Gastrocnemius medialis (tissue), 4 donors: ENCODE data around the gene CRYBG3. TPM values are rescaled to one million over a fixed set of nuclear protein-coding genes. Genes with fewer than 3 reads are reported as not detected.

Experiments
- ATAC-seq, 2 donors: fragments of 150-250 bp; one replicate each; pipeline ENCODE4 v1.9.1; 2016
- DNase-seq, 2 donors: peaks; one replicate each; pipeline ENCODE4 v3.0.0-alpha.2; 2019
- H3K27ac ChIP-seq, 4 donors: fragments of 200-600 bp; sonication (generic); 1 replicate in 1 of 4; 2 replicates in 3 of 4; pipeline ENCODE4 v1.5.1; 2016 to 2018; ENCODE audit warnings: mild to moderate bottlenecking in 2 of 4, moderate library complexity in 1 of 4
- H3K27me3 ChIP-seq, 3 donors: fragments of 200-600 bp; sonication (generic) in 2 of 3; 1 replicate in 1 of 3; 2 replicates in 2 of 3; pipeline versions ENCODE4 v1.5.1 to v1.6.0; 2016 to 2019; ENCODE audit warnings: mild to moderate bottlenecking in 1 of 3, moderate library complexity in 1 of 3
- H3K36me3 ChIP-seq, 2 donors: fragments of 200-600 bp; sonication (generic) in 1 of 2; one replicate each; pipeline ENCODE4 v1.5.1; 2017 to 2018
- H3K4me1 ChIP-seq, 2 donors: fragments of 200-600 bp; sonication (generic) in 1 of 2; one replicate each; pipeline ENCODE4 v1.5.1; 2016 to 2017; ENCODE audit warnings: mild to moderate bottlenecking in 2 of 2
- H3K4me3 ChIP-seq, 4 donors: fragments of 200-600 bp; sonication (generic) in 3 of 4; 1 replicate in 1 of 4; 2 replicates in 3 of 4; pipeline ENCODE4 v1.5.1; 2016 to 2019; ENCODE audit warnings: mild to moderate bottlenecking in 2 of 4
- H3K9me3 ChIP-seq, 3 donors: fragments of 200-600 bp; sonication (generic) in 2 of 3; 1 replicate in 1 of 3; 2 replicates in 2 of 3; pipeline ENCODE4 v1.5.1; 2016 to 2019
- CTCF ChIP-seq, 5 experiments: fragments of 450-650 bp in 3 of 5; fragments of 200-600 bp in 2 of 5; sonication (generic) in 2 of 5; IDR thresholded peaks in 4 of 5; conservative IDR thresholded peaks in 1 of 5; 1 replicate in 4 of 5; 2 replicates in 1 of 5; pipeline ENCODE4 v1.5.1; 2016 to 2019; ENCODE audit warnings: antibody characterized with exemption in 5 of 5, mild to moderate bottlenecking in 3 of 5, moderate library complexity in 3 of 5
- POLR2A ChIP-seq, 2 donors: fragments of 450-650 bp; IDR thresholded peaks; one replicate each; pipeline ENCODE4 v1.6.1; 2017; ENCODE audit warnings: antibody characterized with exemption in 2 of 2, mild to moderate bottlenecking in 2 of 2, moderate library complexity in 2 of 2
- in situ Hi-C, 4 donors: fragments of 200-750 bp; cut with MboI; loops; one replicate each; pipeline versions ENCODE4 v1.15.0 to v1.8.0; 2017; ENCODE audit warnings: low sequenced_read_pairs in 4 of 4
- intact Hi-C: fragments of 100-400 bp; cut with DNase I; formaldehyde crosslinking; loops from one replicate; pipeline ENCODE4 v1.15.1; 2023; ENCODE audit warnings: low total_unique reads
- total RNA-seq, 4 donors: library from RNA; depleted of rRNA; stranded (reverse); fragments of >200 nt; gene quantifications; one replicate each; pipeline versions ENCODE4 v1.1.0 to v1.2.3, GENCODE V29; 2016

Gene CRYBG3
- total RNA-seq, 4 donors from 2014 or later = 23.0 to 47.3 (median 24.8) TPM

- Histone ChIP-seq H3K27me3 (no peaks in the 10 kb centered on the region), H3K9me3 (no peaks in the 10 kb centered on the region), H3K4me3 (no peak overlapping the region), H3K36me3 (no peaks in the 10 kb centered on the region), H3K27ac (no peak overlapping the region), H3K4me1 (no peaks in the 10 kb centered on the region)
- in situ Hi-C loops = no loop called here
- DNase-seq (no peak), ATAC-seq (no peak)
- no peak for TF ChIP-seq POLR2A (IDR thresholded peaks at IDR 0.05)
- TF ChIP-seq CTCF (IDR thresholded peaks at IDR 0.05 in 4 of 5, conservative IDR thresholded peaks at IDR 0.05 in 1 of 5) = no peak
- intact Hi-C loops = no loop called here
Measured at GRCh38 chr3:97991293-97991682, 169.5 kb downstream of the CRYBG3 start.

GRCh38 chr3:97992547-97993173, 170.8 kb downstream of the CRYBG3 start:
- H3K27me3 ChIP-seq = no peaks in the 10 kb centered on the region
- TF ChIP-seq POLR2A (IDR thresholded peaks at IDR 0.05) = no peak
- TF ChIP-seq CTCF (IDR thresholded peaks at IDR 0.05 in 4 of 5, conservative IDR thresholded peaks at IDR 0.05 in 1 of 5) = no peak
- ATAC-seq = no peak
- H3K4me1 ChIP-seq = no peaks in the 10 kb centered on the region
- no peak overlapping the region for H3K27ac ChIP-seq
- intact Hi-C loops (no loop called here), in situ Hi-C loops (no loop called here)
- DNase-seq = no peak
- no peaks in the 10 kb centered on the region for H3K9me3 ChIP-seq
- H3K4me3 ChIP-seq = no peak overlapping the region
- no peaks in the 10 kb centered on the region for H3K36me3 ChIP-seq

GRCh38 chr3:97993526-97993925, 171.7 kb downstream of the CRYBG3 start:
- Histone ChIP-seq H3K27me3 (no peaks in the 10 kb centered on the region), H3K9me3 (no peaks in the 10 kb centered on the region), H3K4me3 (no peak overlapping the region), H3K27ac (no peak overlapping the region), H3K4me1 (no peaks in the 10 kb centered on the region), H3K36me3 (no peaks in the 10 kb centered on the region)
- intact Hi-C loops (no loop called here), in situ Hi-C loops (no loop called here)
- no peak for TF ChIP-seq POLR2A (IDR thresholded peaks at IDR 0.05)
- TF ChIP-seq CTCF (IDR thresholded peaks at IDR 0.05 in 4 of 5, conservative IDR thresholded peaks at IDR 0.05 in 1 of 5) = no peak
- ATAC-seq = no peak
- DNase-seq = no peak

- TF ChIP-seq CTCF (IDR thresholded peaks at IDR 0.05 in 4 of 5, conservative IDR thresholded peaks at IDR 0.05 in 1 of 5) = no peak
- no peak for TF ChIP-seq POLR2A (IDR thresholded peaks at IDR 0.05)
- Histone ChIP-seq H3K36me3 (no peaks in the 10 kb centered on the region), H3K4me1 (no peaks in the 10 kb centered on the region), H3K4me3 (no peak overlapping the region), H3K27ac (no peak overlapping the region), H3K9me3 (no peaks in the 10 kb centered on the region), H3K27me3 (no peaks in the 10 kb centered on the region)
- in situ Hi-C loops = no loop called here
- intact Hi-C loops = no loop called here
- DNase-seq (no peak), ATAC-seq (no peak)
Measured at GRCh38 chr3:97994328-97994945, 172.6 kb downstream of the CRYBG3 start.

Other genes starting within 250 kb of the CRYBG3 start
- gene ARL6, start 57.3 kb upstream of the CRYBG3 start, total RNA-seq = 1 to 10 TPM; 1.2 to 4.3 (median 3.2) TPM
- 10 to 100 TPM; 27.4 to 57.3 (median 49.6) TPM for gene RIOX2, start 150.4 kb downstream of the CRYBG3 start, total RNA-seq
- not detected for gene GABRR3, start 213.3 kb downstream of the CRYBG3 start, total RNA-seq